AG04449 (cell line): ENCODE data around the gene TBP.
A peak's percentile ranks its signal among the peaks of the same experiment; 100 is the strongest.
"Not testable (repeated sequence)": the region's sequence is repeated elsewhere in the genome, so short reads cannot be mapped to it uniquely, and the experiment has no call there.

Experiments used
- CTCF ChIA-PET: fragments of 350-600 bp; formaldehyde crosslinking; extraction: SDS; loops from one replicate; lab custom pipeline; 2021; ENCODE audit warnings: antibody characterized with exemption; lab: Yijun Ruan, JAX
- POLR2A ChIA-PET: fragments of 400-600, 350-600 bp; formaldehyde crosslinking; extraction: SDS; loops from one replicate; lab custom pipeline; 2020; ENCODE audit warnings: antibody characterized with exemption, inconsistent platforms; lab: Yijun Ruan, JAX
- DNase-seq: peaks from one replicate; pipeline ENCODE4 v3.0.0-alpha.2; 2010; ENCODE audit warnings: low read depth, low spot score
- H3K4me3 ChIP-seq: 2 replicates; pipeline ENCODE4 v1.5.1; 2011; ENCODE audit warnings: low read depth, mild to moderate bottlenecking, control low read depth, low read length
- TF ChIP-seq, protein P1 (sequence below): IDR thresholded peaks from one replicate; pipeline ENCODE4 v1.5.1; 2011; ENCODE audit warnings: mild to moderate bottlenecking, moderate library complexity, low read length, control low read depth, inconsistent platforms; ENCODE audit not compliant: insufficient read depth; ENCODE audit errors: missing control alignments

Gene TBP

GRCh38 chr6:170584181-170584953, 30.2 kb downstream of the TBP start, which contains the start of gene PDCD2:
Gene PDCD2 (minus strand): TSS chr6:170584637. CDS start chr6:170584581, 56 bp downstream.
- DNase-seq: peak; percentile 12
- peak within 1 kb of the TSS; percentile 94 for H3K4me3 ChIP-seq
- CTCF ChIA-PET: interaction anchor here (1.0 to 1.5 kb wide), 8 partner anchors 9 to 794 kb away, joined by 3 to 10 read pairs (median 4); partner anchors contain the start of gene TBP
- TF ChIP-seq, protein P1, sequence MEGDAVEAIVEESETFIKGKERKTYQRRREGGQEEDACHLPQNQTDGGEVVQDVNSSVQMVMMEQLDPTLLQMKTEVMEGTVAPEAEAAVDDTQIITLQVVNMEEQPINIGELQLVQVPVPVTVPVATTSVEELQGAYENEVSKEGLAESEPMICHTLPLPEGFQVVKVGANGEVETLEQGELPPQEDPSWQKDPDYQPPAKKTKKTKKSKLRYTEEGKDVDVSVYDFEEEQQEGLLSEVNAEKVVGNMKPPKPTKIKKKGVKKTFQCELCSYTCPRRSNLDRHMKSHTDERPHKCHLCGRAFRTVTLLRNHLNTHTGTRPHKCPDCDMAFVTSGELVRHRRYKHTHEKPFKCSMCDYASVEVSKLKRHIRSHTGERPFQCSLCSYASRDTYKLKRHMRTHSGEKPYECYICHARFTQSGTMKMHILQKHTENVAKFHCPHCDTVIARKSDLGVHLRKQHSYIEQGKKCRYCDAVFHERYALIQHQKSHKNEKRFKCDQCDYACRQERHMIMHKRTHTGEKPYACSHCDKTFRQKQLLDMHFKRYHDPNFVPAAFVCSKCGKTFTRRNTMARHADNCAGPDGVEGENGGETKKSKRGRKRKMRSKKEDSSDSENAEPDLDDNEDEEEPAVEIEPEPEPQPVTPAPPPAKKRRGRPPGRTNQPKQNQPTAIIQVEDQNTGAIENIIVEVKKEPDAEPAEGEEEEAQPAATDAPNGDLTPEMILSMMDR: no peak
- POLR2A ChIA-PET: interaction anchor here (0.7 to 1.7 kb wide), 5 partner anchors 9 to 965 kb away, joined by 3 to 11 read pairs (median 4); partner anchors contain the start of genes DYNLT2, ERMARD, PSMB1 and TBP

DNA sequence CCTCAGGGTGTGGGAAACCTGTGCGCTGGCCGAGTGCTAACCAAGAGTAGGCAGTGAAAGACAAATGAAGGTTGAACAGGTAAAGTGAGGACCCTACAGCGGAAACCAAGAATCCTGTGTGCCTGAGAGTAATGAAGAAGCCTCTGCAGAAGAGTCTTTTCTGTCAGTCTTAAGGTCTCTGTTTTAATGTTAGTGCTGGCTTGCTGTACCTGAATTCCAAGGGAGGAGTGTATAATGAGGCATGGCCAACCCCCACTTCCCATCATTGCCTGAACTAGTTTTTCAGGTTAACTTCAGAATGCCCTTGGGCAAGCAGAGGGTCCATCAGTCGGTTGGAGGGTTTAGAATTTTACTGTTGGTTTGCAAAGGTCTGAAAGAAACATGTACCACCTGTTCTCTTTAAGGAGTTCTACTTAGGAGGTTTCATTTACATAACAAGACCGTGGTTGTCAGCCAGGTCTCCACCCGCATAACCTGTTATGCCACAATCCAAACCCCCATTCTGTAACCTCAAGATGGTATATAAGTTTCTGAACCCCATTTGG, 30.9 kb downstream of the TBP start:
- POLR2A ChIA-PET: interaction anchor here (0.9 to 1.7 kb wide), 3 partner anchors 10 to 834 kb away, joined by 4 to 11 read pairs (median 8); partner anchors contain the start of genes DYNLT2, ERMARD, PSMB1 and TBP
- TF ChIP-seq, protein P1: no peak
- CTCF ChIA-PET: interaction anchor here (1.2 kb wide), 1 partner anchor 795 kb away, joined by 3 read pairs; no protein-coding TSS in a partner anchor
- DNase-seq: no peak
- peak overlapping the region; percentile 94 for H3K4me3 ChIP-seq

GRCh38 chr6:170590725-170591124, 36.6 kb downstream of the TBP start:
- no peak for DNase-seq
- TF ChIP-seq, protein P1: no peak
- CTCF ChIA-PET: no interaction called here
- H3K4me3 ChIP-seq: no peak overlapping the region
- POLR2A ChIA-PET: no interaction called here

DNA sequence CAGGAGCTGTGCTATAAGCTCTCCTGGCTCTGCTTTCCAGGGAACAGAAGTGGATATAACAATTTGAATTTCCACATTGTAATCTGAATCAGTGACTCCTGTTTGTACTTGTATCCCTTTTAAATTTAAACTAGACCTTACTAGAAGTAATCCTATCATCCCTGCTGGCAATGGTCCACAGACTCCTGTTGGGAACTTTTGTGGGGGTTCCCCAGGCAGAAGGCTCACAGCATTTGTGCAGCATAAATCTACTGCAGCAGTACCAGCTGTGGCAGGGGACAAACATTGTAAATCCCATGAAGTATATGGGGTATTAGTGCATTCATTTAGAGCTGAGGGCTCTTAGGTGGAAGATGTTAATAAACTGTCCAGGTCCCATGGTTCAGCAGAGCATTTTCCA, 42.3 kb downstream of the TBP start:
- POLR2A ChIA-PET: interaction anchor here (0.9 kb wide), 1 partner anchor 12 kb away, joined by 3 read pairs; the partner anchor contains the start of gene PDCD2
- CTCF ChIA-PET: interaction anchor here (1.0 kb wide), 1 partner anchor 12 kb away, joined by 4 read pairs; the partner anchor contains the start of gene PDCD2

DNA sequence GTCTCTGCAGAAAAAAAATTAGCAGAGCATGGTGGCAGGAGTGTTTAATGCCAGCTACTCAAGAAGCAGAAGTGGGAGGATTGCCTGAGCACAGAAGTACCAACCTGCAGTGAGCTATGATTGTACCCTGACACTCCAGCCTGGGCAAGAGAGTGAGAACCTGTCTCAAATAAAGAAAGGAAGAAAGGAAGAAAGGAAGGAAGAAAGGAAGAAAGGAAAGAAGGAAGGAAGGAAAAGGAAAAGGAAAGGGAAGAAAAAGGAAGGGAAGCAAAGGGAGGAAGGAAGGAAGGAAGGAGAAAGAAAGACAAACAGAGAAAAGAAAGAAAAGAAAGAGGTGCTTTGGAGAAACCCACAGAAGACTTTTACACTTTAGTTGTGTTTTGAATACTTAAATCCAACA, 43.1 kb downstream of the TBP start:
- TF ChIP-seq, protein P1: no peak
- POLR2A ChIA-PET: no interaction called here
- DNase-seq: no peak
- H3K4me3 ChIP-seq: no peak overlapping the region
- CTCF ChIA-PET: interaction anchor here (1.0 kb wide), 1 partner anchor 13 kb away, joined by 4 read pairs; the partner anchor contains the start of gene PDCD2

More for the DNA sequence above, 42.3 kb downstream of the TBP start:
- TF ChIP-seq, protein P1: no peak
- DNase-seq: no peak
- no peak overlapping the region for H3K4me3 ChIP-seq

GRCh38 chr6:170605574-170606259, 51.5 kb downstream of the TBP start:
- H3K4me3 ChIP-seq: no peak overlapping the region
- CTCF ChIA-PET: no interaction called here
- DNase-seq: no peak
- TF ChIP-seq, protein P1: no peak
- POLR2A ChIA-PET: no interaction called here

- CTCF ChIA-PET: not testable (repeated sequence)
Measured at GRCh38 chr6:170609225-170609624, 55.1 kb downstream of the TBP start.

GRCh38 chr6:170612256-170612804, 58.2 kb downstream of the TBP start:
- CTCF ChIA-PET, DNase-seq, H3K4me3 ChIP-seq, POLR2A ChIA-PET: not testable (repeated sequence)

More at GRCh38 chr6:170609225-170609624, 55.1 kb downstream of the TBP start:
- POLR2A ChIA-PET, DNase-seq, H3K4me3 ChIP-seq: not testable (repeated sequence)
